ENCODE data around the gene EPHB1. TPM values are rescaled to one million over a fixed set of nuclear protein-coding genes. Genes with fewer than 3 reads are reported as not detected.

The EPHB1 gene
- total RNA-seq, 1 experiment from 2014 or later: 2.8 TPM

- H3K79me2 ChIP-seq (ENCODE audit: insufficient read depth, low read length): no peaks in the 10 kb centered on the region
- H3K4me1 Mint-ChIP-seq: peaks cover 15 to 18% of the 10 kb centered on the region in 2 experiments
- no peak overlapping the region for H3K27ac Mint-ChIP-seq
- no peak overlapping the region for H3K4ac ChIP-seq (ENCODE audit: low read depth, low read length)
- no peak overlapping the region for H2AK5ac ChIP-seq (ENCODE audit: insufficient read length, low read length)
- no peaks in the 10 kb centered on the region for H3K79me1 ChIP-seq (ENCODE audit: insufficient read depth, low read depth, low read length, poor library complexity, severe bottlenecking)
- H3K14ac ChIP-seq (ENCODE audit: insufficient read depth, low read length): no peak overlapping the region
- no peak overlapping the region for H3K23ac ChIP-seq (ENCODE audit: insufficient read length, low read depth, low read length)
- peaks cover 27% of the 10 kb centered on the region for H3K27me3 Mint-ChIP-seq (ENCODE audit: low read depth)
- no peak overlapping the region for H2BK120ac ChIP-seq (ENCODE audit: low read depth, low read length, poor library complexity, severe bottlenecking)
- H3K23me2 ChIP-seq (ENCODE audit: insufficient read length, low read depth, low read length, poor library complexity, severe bottlenecking): no peaks in the 10 kb centered on the region
- H3K18ac ChIP-seq (ENCODE audit: insufficient read length, low read depth, low read length): no peak overlapping the region
- peaks cover 8% of the 10 kb centered on the region; the same call in 1 of the 2 replicates for H3K4me1 ChIP-seq (ENCODE audit: insufficient read depth, low read length)
- H4K5ac ChIP-seq (ENCODE audit: insufficient read length, low read depth, low read length): no peak overlapping the region
- H2BK5ac ChIP-seq (ENCODE audit: insufficient read length, low read length): no peak overlapping the region
- no peak overlapping the region for H3K4me2 ChIP-seq (ENCODE audit: insufficient read depth, insufficient read length, low read length)
- H2BK12ac ChIP-seq (ENCODE audit: insufficient read length, low read depth, low read length): no peak overlapping the region
- H3K36me3 Mint-ChIP-seq (ENCODE audit: insufficient read depth in 1 of 3, low read depth in 3 of 3): peaks cover 0 to 3% (median 0%) of the 10 kb centered on the region in 3 experiments; a peak in 1 of 7 replicates
- H3K9ac ChIP-seq (ENCODE audit: extremely low read depth, insufficient read length, low read length): no peak overlapping the region
- TF ChIP-seq CTCF (conservative IDR thresholded peaks at IDR 0.05): no peak
- H3K56ac ChIP-seq (ENCODE audit: insufficient read length, low read depth, low read length): no peak overlapping the region
- peaks cover 0 to 5% of the 10 kb centered on the region in 2 experiments; a peak in 1 of 5 replicates for H3K9me3 Mint-ChIP-seq
- no peak for DNase-seq
- no peaks in the 10 kb centered on the region for H4K20me1 ChIP-seq (ENCODE audit: control insufficient read depth, insufficient read depth, insufficient read length)
- no peak overlapping the region for H4K8ac ChIP-seq (replicated peaks; ENCODE audit: insufficient read length, low read depth, low read length)
- H3K27ac ChIP-seq (ENCODE audit: insufficient read length, low read depth, low read length): no peak overlapping the region
- no peaks in the 10 kb centered on the region for H3K9me3 ChIP-seq (ENCODE audit: control insufficient read depth, low read depth, low read length)
- H4K91ac ChIP-seq (ENCODE audit: insufficient read length, low read depth, low read length): no peak overlapping the region
- H2BK20ac ChIP-seq (ENCODE audit: low read depth, low read length, poor library complexity, severe bottlenecking): no peak overlapping the region
- no peak overlapping the region for H3K4me3 Mint-ChIP-seq
- H2AFZ ChIP-seq (ENCODE audit: low read length): no peak overlapping the region
- no peak overlapping the region for H3T11ph ChIP-seq (ENCODE audit: low read length)
- no peak overlapping the region for H2BK15ac ChIP-seq (ENCODE audit: low read depth, low read length)
- peaks cover 8% of the 10 kb centered on the region for H3K27me3 ChIP-seq (ENCODE audit: insufficient read depth, low read length)
Observed at GRCh38 chr3:134887536-134887935, 92.5 kb downstream of the EPHB1 start.

Data from H9 (cell line).